GM12865 (cell line): Measurements from ENCODE around the gene SPAG16.

ENCODE experiments used
- DNase-seq: peaks from one replicate; pipeline ENCODE4 v3.0.0; 2010; ENCODE audit warnings: low read depth
- H3K4me3 ChIP-seq: 2 replicates; pipeline ENCODE4 v1.5.1; 2011; ENCODE audit warnings: mild to moderate bottlenecking, low read depth, low read length, control low read depth
- CTCF ChIP-seq: IDR thresholded peaks from 2 replicates; pipeline ENCODE4 v1.5.1; 2011; ENCODE audit warnings: low read length, control low read depth, low read depth, inconsistent platforms; ENCODE audit not compliant: insufficient read depth; ENCODE audit errors: missing control alignments

Gene SPAG16

GRCh38 chr2:214104219-214104618 is 820.0 kb downstream of the SPAG16 start:
- no peak for TF ChIP-seq CTCF
- DNase-seq = no peak
- H3K4me3 ChIP-seq = no peak overlapping the region

GRCh38 chr2:214104967-214105366 is 820.7 kb downstream of the SPAG16 start:
- no peak for DNase-seq
- TF ChIP-seq CTCF = no peak

GRCh38 chr2:214107726-214108125 is 823.5 kb downstream of the SPAG16 start:
- no peak for DNase-seq
- H3K4me3 ChIP-seq = no peak overlapping the region
- TF ChIP-seq CTCF = no peak

More at GRCh38 chr2:214104967-214105366, 820.7 kb downstream of the SPAG16 start:
- no peak overlapping the region for H3K4me3 ChIP-seq

- no peak for TF ChIP-seq CTCF
- DNase-seq = no peak
- H3K4me3 ChIP-seq = no peak overlapping the region
These were observed 824.3 kb downstream of the SPAG16 start for GRCh38 chr2:214108598-214108997.

GRCh38 chr2:214117054-214117453 is 832.8 kb downstream of the SPAG16 start:
- no peak for DNase-seq
- H3K4me3 ChIP-seq = no peak overlapping the region
- no peak for TF ChIP-seq CTCF

- TF ChIP-seq CTCF = no peak
- DNase-seq = no peak
- no peak overlapping the region for H3K4me3 ChIP-seq
These were observed 841.9 kb downstream of the SPAG16 start for GRCh38 chr2:214126135-214126534.

- H3K4me3 ChIP-seq = no peak overlapping the region
- DNase-seq = no peak
- no peak for TF ChIP-seq CTCF
These were observed 842.9 kb downstream of the SPAG16 start for GRCh38 chr2:214127170-214127569.
